ENCODE data around the gene CCDC167.

GRCh38 chr6:37523412-37523811, 23.7 kb upstream of the CCDC167 start:
- TF ChIP-seq, protein P1, sequence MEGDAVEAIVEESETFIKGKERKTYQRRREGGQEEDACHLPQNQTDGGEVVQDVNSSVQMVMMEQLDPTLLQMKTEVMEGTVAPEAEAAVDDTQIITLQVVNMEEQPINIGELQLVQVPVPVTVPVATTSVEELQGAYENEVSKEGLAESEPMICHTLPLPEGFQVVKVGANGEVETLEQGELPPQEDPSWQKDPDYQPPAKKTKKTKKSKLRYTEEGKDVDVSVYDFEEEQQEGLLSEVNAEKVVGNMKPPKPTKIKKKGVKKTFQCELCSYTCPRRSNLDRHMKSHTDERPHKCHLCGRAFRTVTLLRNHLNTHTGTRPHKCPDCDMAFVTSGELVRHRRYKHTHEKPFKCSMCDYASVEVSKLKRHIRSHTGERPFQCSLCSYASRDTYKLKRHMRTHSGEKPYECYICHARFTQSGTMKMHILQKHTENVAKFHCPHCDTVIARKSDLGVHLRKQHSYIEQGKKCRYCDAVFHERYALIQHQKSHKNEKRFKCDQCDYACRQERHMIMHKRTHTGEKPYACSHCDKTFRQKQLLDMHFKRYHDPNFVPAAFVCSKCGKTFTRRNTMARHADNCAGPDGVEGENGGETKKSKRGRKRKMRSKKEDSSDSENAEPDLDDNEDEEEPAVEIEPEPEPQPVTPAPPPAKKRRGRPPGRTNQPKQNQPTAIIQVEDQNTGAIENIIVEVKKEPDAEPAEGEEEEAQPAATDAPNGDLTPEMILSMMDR (IDR thresholded peaks at IDR 0.05; ENCODE audit: insufficient read depth, low read length) = no peak
- TF ChIP-seq POLR2AphosphoS5 (IDR thresholded peaks at IDR 0.05; ENCODE audit: low read depth) = no peak
- no peak for TF ChIP-seq GABPA (IDR thresholded peaks at IDR 0.05; ENCODE audit: low read depth)
- no peak for TF ChIP-seq REST (IDR thresholded peaks at IDR 0.05; ENCODE audit: insufficient replicate concordance, low read depth)
- no peak for TF ChIP-seq SPI1 (IDR thresholded peaks at IDR 0.05; ENCODE audit: borderline replicate concordance, low read depth)

All from HL-60 (cell line).